GM19193 (cell line): Measurements from ENCODE around the gene NUPR2.

Experiments
- POLR2A ChIP-seq: IDR thresholded peaks from 4 replicates; pipeline ENCODE4 v1.6.1; 2011; ENCODE audit not compliant: insufficient read depth, insufficient read length; ENCODE audit errors: extremely low read depth

NUPR2 gene

DNA sequence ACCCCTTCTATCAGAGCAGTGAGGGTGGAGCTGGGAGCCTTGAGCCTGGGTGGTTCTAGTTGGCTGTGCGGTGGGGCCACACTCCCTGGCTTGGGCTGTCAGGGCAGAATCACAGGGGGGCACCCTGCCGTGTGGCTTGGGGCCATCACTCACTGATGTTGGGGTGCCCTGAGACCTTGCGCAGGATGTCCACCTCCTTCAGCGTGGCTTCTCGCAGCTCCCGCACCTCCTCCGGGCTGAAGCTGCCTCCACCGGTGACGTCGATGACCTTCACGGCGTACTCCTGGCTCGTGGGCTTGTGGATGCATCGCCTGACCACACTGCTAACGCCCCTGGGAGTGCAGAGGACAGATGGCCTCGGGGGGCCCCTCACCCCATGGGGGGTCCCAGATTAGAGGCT is 28.8 kb downstream of the NUPR2 start:
- no peak for TF ChIP-seq POLR2A

DNA sequence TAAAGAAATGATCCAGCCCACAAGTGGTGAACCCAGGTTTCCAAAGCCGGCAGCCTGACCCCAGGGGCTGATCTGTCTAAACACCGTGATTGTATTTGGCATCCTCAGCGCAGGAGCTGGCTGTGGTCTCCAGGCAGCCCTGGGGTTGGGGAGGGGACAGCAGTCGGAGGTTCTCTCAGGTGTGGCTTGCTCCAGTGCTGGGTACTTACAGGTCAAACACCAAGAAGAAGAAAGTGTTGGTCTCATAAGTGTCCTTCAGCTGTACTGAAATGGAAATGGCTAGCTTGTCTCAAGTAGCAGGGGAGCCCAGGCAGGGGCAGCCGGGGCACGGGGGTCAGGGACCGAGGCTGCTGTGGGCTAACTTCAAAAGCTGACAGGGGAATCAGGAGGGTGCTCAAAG is 29.5 kb downstream of the NUPR2 start:
- no peak for TF ChIP-seq POLR2A

DNA sequence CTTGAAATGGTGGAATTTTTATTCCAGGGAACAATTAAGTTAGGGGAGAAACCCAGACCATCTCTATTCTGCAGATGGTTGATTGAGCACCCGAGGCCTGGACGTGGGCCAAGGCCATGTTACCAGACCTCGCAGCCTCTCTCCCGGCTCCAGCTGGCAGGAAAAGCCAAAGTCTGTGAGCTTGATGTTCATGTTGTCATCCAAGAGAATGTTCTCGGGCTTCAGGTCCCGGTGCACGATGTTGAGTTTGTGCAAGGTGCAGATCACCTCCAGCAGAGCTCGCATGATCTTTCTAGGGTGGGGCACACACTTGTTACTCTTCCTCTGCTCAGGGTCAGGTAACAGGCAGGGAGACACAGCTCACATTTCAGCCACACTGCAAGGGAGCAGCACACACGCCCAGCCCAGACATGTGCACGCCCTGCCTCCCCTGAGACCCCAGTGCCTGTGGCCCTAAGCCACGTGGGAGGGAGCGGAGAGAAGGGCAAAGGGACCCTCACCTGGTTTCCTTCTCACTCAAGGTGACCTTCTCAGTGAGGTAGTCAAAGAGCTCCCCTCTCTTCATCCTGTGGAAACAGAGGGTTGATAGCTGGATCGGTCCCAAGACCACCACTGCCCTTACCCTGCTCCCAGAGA is 32.9 kb downstream of the NUPR2 start:
- no peak for TF ChIP-seq POLR2A

DNA sequence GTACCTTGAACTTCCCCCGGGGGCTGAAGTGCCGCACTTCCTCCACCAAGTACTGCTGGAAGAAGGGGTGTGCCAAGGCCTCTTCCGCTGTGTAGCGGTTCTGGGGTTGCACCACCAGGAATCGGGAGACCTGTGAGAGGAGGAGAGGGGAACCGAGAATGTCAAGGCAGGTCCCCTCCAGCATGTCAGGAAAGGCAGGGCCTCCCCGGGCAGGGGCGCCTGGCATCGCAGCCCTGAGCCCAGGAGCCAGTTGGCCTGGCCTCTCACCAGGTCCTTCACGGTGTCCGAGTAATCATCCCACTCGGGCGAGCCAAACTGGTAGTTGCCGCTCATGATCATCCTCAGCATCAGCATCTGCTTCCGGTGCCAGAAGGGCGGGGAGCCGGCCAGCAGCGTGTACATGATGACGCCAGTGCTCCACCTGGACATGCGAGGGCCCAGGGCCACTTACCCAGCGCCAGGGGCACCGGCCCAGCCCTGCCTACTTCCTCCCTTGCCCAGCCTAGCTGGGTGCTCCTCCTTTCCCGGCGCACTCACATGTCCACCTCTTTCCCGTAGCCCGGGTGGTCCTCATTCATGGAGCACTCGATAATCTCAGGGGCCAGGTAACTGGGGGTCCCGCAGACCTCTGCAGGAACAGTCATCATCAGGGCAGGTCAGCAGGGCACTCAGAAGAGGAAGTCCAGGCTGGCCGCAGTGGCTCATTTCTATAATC is 34.4 kb downstream of the NUPR2 start:
- TF ChIP-seq POLR2A, result no peak

DNA sequence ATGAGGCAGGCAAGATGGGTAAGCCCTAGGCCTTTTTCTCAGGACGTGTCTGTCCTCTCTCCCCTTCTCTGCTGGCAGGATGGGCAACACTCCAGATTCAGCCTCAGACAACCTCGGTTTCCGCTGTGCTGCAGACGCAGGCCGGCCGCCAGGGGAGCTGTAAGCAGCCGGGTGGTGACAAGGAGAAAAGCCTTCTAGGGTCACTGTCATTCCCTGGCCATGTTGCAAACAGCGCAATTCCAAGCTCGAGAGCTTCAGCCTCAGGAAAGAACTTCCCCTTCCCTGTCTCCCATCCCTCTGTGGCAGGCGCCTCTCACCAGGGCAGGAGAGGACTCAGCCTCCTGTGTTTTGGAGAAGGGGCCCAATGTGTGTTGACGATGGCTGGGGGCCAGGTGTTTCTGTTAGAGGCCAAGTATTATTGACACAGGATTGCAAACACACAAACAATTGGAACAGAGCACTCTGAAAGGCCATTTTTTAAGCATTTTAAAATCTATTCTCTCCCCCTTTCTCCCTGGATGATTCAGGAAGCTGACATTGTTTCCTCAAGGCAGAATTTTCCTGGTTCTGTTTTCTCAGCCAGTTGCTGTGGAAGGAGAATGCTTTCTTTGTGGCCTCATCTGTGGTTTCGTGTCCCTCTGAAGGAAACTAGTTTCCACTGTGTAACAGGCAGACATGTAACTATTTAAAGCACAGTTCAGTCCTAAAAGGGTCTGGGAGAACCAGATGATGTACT is 36.6 kb downstream of the NUPR2 start:
- TF ChIP-seq POLR2A, result no peak

DNA sequence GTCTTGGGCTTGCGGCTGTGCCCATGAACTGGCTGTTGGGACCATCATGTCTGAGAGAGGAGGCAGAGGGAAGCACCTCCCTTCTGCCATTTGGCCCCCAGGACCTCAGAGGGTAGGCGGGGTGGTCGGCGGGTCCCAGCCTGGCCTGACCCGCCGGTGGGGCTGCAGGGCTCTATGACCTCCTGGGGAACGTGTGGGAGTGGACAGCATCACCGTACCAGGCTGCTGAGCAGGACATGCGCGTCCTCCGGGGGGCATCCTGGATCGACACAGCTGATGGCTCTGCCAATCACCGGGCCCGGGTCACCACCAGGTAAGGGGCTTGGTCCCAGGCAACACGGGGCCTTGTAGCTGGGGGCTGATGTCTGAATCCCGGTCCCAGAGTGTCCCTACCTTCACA is 38.0 kb downstream of the NUPR2 start:
- no peak for TF ChIP-seq POLR2A

DNA sequence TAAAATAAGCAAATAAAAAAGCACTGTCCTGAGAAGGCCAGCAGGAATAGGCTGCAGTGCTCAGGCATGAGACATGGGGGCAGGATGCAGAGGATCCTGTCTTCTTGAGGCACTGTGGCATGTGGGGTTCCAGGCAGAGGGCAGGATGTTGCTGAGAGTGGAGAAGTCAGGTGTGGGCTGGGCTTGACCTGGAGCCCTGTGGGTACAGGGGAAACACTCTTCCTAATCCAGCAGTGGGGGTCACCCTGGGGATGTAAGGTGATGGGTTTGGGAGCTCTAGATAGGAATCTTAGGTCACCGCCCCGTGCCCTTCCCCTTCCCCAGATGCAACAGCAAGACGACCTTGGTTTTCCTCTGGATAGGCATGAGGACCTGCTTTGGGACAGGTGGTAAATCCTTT is 38.5 kb downstream of the NUPR2 start:
- no peak for TF ChIP-seq POLR2A

DNA sequence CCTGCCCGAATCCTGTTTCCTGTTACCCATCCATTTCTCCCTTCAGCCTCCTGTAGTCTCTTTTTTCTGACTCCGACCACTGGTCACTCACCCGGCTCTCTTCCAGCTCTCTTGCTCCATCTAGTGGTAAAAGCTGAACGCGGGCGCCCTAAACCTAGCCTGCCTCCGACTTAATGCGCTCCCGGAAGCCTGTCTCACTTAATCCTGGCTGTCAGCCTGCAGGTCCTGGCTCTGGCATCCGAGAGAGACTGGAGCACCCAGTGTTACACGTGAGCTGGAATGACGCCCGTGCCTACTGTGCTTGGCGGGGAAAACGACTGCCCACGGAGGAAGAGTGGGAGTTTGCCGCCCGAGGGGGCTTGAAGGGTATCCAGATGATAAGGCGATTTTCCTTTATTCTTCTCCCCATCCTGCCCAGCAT is 41.8 kb downstream of the NUPR2 start:
- TF ChIP-seq POLR2A, result no peak
